Prostate gland (tissue), 1 donor: ENCODE results near the gene KLF16.

ENCODE experiments used
- POLR2A ChIP-seq: fragments of 450-650 bp; IDR thresholded peaks from one replicate; pipeline ENCODE4 v1.6.1; 2016; ENCODE audit warnings: antibody characterized with exemption, mild to moderate bottlenecking
- POLR2AphosphoS5 ChIP-seq: sonication (generic); formaldehyde crosslinking; IDR thresholded peaks from one replicate; pipeline ENCODE4 v1.6.1; 2017; ENCODE audit warnings: antibody characterized with exemption

DNA sequence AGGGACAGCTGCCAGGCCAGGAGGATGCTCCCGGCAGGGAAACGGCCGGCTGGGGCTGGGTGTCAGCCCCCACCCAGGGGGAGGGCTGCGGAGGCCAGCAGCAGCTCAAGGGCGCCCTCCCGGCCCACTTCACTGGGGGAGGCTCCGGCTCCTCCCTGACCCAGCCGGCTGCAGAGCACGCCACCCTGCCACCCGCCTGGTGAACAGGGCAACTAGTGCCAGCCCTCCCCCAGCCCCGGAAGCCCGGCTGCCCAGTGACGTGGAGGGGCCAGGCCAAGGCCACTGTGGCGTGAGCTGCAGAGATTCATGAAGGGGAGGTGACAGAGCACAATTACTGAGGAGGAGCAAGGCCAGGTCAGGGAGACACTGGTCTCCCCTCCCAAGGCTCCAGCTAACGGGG, 29.8 kb downstream of the KLF16 start:
- TF ChIP-seq POLR2AphosphoS5, result no peak
- no peak for TF ChIP-seq POLR2A
